ENCODE measurements around the gene YY1AP1. TPM values are rescaled to one million over a fixed set of nuclear protein-coding genes. Genes with fewer than 3 reads are reported as not detected.

Gene YY1AP1
- total RNA-seq, 6 experiments from 2014 or later, result 39.6 to 50.7 (median 42.0) TPM

DNA sequence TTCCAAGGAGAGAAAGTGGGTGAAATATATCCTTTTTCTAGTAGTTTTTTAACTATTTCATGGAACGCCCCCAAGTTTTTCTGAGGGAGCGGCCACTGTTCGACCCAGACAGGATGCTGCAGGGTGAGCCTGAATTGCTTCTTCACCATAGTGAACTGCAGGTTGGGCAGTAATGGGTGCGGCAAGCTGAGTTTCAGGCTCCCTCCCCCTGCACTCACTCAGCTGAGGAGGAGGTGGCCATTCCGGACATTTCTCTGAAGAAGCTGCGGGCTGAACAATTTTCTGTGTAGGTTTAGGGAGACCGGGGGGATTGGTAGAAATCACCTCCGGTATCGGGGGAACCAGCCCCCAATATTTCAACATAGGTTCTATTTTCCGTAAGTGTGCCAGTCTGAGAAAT is 8.5 kb upstream of the YY1AP1 start:
- no peak for DNase-seq
- peaks cover 44% of the 10 kb centered on the region for H3K4me1 Mint-ChIP-seq (ENCODE audit: low read depth)
- no peak overlapping the region for H3K4me3 Mint-ChIP-seq
- no peaks in the 10 kb centered on the region for H3K27me3 Mint-ChIP-seq (ENCODE audit: insufficient read depth)
- H3K9me3 Mint-ChIP-seq, result peaks cover 6% of the 10 kb centered on the region; the same call in 1 of the 2 replicates
- H3K36me3 Mint-ChIP-seq (ENCODE audit: low read depth), result peaks cover 41% of the 10 kb centered on the region
- H3K27ac Mint-ChIP-seq, result no peak overlapping the region; the same call in 1 of the 2 replicates
- TF ChIP-seq, protein P1, sequence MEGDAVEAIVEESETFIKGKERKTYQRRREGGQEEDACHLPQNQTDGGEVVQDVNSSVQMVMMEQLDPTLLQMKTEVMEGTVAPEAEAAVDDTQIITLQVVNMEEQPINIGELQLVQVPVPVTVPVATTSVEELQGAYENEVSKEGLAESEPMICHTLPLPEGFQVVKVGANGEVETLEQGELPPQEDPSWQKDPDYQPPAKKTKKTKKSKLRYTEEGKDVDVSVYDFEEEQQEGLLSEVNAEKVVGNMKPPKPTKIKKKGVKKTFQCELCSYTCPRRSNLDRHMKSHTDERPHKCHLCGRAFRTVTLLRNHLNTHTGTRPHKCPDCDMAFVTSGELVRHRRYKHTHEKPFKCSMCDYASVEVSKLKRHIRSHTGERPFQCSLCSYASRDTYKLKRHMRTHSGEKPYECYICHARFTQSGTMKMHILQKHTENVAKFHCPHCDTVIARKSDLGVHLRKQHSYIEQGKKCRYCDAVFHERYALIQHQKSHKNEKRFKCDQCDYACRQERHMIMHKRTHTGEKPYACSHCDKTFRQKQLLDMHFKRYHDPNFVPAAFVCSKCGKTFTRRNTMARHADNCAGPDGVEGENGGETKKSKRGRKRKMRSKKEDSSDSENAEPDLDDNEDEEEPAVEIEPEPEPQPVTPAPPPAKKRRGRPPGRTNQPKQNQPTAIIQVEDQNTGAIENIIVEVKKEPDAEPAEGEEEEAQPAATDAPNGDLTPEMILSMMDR (IDR thresholded peaks at IDR 0.05), result no peak

DNA sequence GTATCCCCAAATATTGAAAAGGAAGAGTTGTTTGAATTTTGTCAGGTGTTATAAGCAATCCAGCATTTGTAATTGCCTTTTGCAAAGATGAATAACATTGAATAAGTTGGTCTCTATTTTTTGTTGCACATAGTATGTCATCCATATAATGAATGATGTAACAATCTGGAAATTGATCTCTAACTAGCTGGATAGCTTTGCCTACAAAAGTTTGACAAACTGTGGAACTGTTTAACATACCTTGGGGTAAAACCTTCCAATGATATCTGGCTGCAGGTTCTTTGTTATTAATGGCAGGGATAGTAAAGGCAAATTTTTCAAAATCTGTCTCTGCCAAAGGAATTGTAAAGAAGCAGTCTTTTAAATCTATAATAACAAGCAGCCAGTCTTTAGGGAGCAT is 8.0 kb upstream of the YY1AP1 start:
- Mint-ChIP-seq H3K27me3 (ENCODE audit: insufficient read depth) (no peaks in the 10 kb centered on the region), H3K9me3 (peaks cover 6% of the 10 kb centered on the region; the same call in 1 of the 2 replicates), H3K27ac (no peak overlapping the region), H3K36me3 (ENCODE audit: low read depth) (peaks cover 46% of the 10 kb centered on the region), H3K4me1 (ENCODE audit: low read depth) (peaks cover 48% of the 10 kb centered on the region), H3K4me3 (no peak overlapping the region)
- TF ChIP-seq, protein P1 (IDR thresholded peaks at IDR 0.05), result no peak
- DNase-seq, result no peak

DNA sequence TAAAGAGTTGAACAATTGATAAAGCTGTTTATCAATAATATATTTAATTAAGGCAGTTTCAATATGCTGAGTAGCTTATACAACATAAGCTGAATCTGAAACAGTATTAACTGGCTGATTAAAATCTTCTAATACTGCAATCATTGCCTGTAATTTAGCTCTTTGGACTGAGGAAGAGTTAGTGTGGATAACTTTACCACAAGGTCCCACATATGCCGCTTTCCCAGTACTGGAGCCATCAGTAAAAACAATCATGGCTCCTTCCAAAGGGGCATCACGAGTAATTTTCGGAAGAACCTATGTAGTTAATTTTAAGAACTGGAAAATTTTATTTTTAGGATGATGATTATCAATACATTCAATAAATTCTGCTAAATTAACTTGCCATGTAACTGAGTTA is 7.0 kb upstream of the YY1AP1 start:
- peaks cover 54% of the 10 kb centered on the region for H3K36me3 Mint-ChIP-seq (ENCODE audit: low read depth)
- no peak for DNase-seq
- no peak overlapping the region for H3K4me3 Mint-ChIP-seq
- H3K4me1 Mint-ChIP-seq (ENCODE audit: low read depth), result peaks cover 55% of the 10 kb centered on the region
- peaks cover 6% of the 10 kb centered on the region; the same call in 1 of the 2 replicates for H3K9me3 Mint-ChIP-seq
- TF ChIP-seq, protein P1 (IDR thresholded peaks at IDR 0.05), result no peak
- H3K27me3 Mint-ChIP-seq (ENCODE audit: insufficient read depth), result no peaks in the 10 kb centered on the region
- no peak overlapping the region for H3K27ac Mint-ChIP-seq

DNA sequence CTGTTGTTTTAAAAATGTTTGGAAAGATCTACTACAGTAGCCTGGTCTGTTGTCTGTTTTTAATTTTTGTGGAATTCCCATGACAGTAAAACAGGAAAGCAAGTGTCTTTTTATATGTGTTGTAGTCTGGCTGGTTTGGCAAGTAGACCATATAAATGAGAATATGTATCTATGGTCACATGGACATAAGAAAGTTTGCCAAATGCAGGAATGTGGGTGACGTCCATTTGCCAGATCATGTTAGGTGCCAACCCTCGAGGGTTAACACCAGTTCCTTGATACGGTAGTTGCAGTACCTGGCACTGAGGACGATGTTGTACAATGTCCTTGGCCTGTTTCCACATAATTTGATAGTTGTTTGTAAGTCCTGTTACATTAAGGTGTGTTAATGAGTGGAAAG is 6.5 kb upstream of the YY1AP1 start:
- Mint-ChIP-seq H3K9me3 (peaks cover 6% of the 10 kb centered on the region; the same call in 1 of the 2 replicates), H3K36me3 (ENCODE audit: low read depth) (peaks cover 57% of the 10 kb centered on the region), H3K27ac (no peak overlapping the region), H3K4me3 (no peak overlapping the region), H3K4me1 (ENCODE audit: low read depth) (peaks cover 60% of the 10 kb centered on the region), H3K27me3 (ENCODE audit: insufficient read depth) (no peaks in the 10 kb centered on the region)
- DNase-seq, result no peak
- TF ChIP-seq, protein P1 (IDR thresholded peaks at IDR 0.05), result no peak

DNA sequence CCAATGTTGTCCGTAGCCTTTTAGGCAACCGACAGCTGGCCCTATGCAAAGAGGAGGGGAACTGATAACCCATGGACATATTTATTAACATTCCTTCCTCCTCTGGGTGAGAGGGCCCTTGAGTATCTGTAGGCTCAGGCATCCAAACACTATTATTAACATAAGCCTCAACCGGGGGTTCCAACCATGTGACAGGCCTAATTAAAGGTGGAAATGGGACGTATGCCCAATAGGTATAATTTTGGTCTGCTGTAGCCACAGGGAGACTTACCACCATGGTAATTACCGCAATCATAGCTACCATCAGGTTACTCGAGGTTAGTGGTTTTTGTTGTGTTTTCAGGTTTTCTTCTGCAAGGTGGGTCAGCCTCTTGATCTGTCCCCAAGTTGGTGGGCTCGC is 5.6 kb upstream of the YY1AP1 start:
- H3K9me3 Mint-ChIP-seq, result peaks cover 6% of the 10 kb centered on the region; the same call in 1 of the 2 replicates
- H3K4me1 Mint-ChIP-seq (ENCODE audit: low read depth), result peaks cover 69% of the 10 kb centered on the region
- peaks cover 66% of the 10 kb centered on the region for H3K36me3 Mint-ChIP-seq (ENCODE audit: low read depth)

More for the DNA sequence above, 5.6 kb upstream of the YY1AP1 start:
- Mint-ChIP-seq H3K27ac (no peak overlapping the region), H3K4me3 (no peak overlapping the region), H3K27me3 (ENCODE audit: insufficient read depth) (no peaks in the 10 kb centered on the region)
- TF ChIP-seq, protein P1 (IDR thresholded peaks at IDR 0.05), result no peak
- DNase-seq, result no peak
